Spinal cord (tissue), 10 donors: ENCODE data around the gene FAM107B. TPM values are rescaled to one million over a fixed set of nuclear protein-coding genes. Genes with fewer than 3 reads are reported as not detected.
A peak's percentile ranks its signal among the peaks of the same experiment; 100 is the strongest.

ENCODE experiments used
- DNase-seq, 6 donors: peaks; one replicate each; pipeline versions ENCODE4 v3.0.0 to v3.0.0-alpha.2; 2013 to 2015; ENCODE audit warnings: low spot score in 6 of 6, low read depth in 4 of 6
- H3K27ac ChIP-seq: one replicate; pipeline ENCODE4 v1.5.1; 2013; ENCODE audit warnings: low read depth, low read length, control low read depth
- H3K27me3 ChIP-seq: one replicate; pipeline ENCODE4 v1.6.1; 2013; ENCODE audit warnings: low read length; ENCODE audit not compliant: control insufficient read depth, insufficient read depth
- H3K36me3 ChIP-seq: one replicate; pipeline ENCODE4 v1.6.1; 2013; ENCODE audit warnings: low read length; ENCODE audit not compliant: control insufficient read depth, insufficient read depth
- H3K4me1 ChIP-seq: one replicate; pipeline ENCODE4 v1.6.1; 2013; ENCODE audit warnings: low read length; ENCODE audit not compliant: control insufficient read depth, insufficient read depth
- H3K4me3 ChIP-seq: one replicate; pipeline ENCODE4 v1.5.1; 2013; ENCODE audit warnings: low read depth, low read length, control low read depth
- H3K9me3 ChIP-seq: one replicate; pipeline ENCODE4 v1.6.1; 2013; ENCODE audit warnings: low read length; ENCODE audit not compliant: control insufficient read depth, insufficient read depth
- WGBS: methylation state at CpG from one replicate; pipeline ENCODE4 v1.1.5; 2013; ENCODE audit warnings: missing lambda C conversion rate; ENCODE audit not compliant: insufficient coverage; 5-methylcytosine and 5-hydroxymethylcytosine counted together
- polyA plus RNA-seq, 2 donors: library from polyadenylated mRNA; unstranded; fragments of 120-200 nt; gene quantifications; one replicate each; pipeline ENCODE4 v1.2.1, GENCODE V29; 2013; ENCODE audit not compliant: insufficient read length in 2 of 2
- small RNA-seq: library from RNA; depleted of rRNA; stranded (forward); fragments of <200 nt; gene quantifications from one replicate; pipeline ENCODE3, GENCODE V24; 2014; ENCODE audit warnings: low replicate concordance
- total RNA-seq, 2 donors: library from RNA; depleted of rRNA in 1 of 2; stranded (reverse); fragments of 120-200 nt in 1 of 2; fragments of >200 nt in 1 of 2; gene quantifications; one replicate each; pipeline versions ENCODE4 v1.2.3 to v1.2.4, GENCODE V29; 2013 to 2014
- donor health status: healthy.

Gene FAM107B
- total and polyA plus RNA-seq, 4 donors, result 36.4 to 56.9 (median 47.1) TPM

DNA sequence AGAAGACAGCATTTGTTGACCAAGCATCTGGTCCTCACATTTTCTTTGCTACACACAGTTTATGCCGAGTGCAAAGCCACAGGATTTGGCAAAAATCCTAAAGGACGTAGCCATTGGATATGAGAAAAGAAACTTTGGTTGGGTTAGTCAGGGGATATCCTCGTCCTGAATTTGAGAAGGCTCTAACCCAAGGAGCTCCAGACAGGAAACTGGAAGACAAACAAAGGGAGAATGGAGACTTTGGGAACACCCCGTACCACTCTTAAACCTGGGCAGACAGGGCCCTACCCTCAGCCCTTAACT is 297.3 kb downstream of the FAM107B start:
- no peak overlapping the region for H3K4me3 ChIP-seq
- no peaks in the 10 kb centered on the region for H3K9me3 ChIP-seq
- DNase-seq, result peak in 1 of 6 donors; percentile 56
- H3K27me3 ChIP-seq, result peaks cover 2% of the 10 kb centered on the region
- no peak overlapping the region for H3K27ac ChIP-seq
- WGBS, result 89% methylated on average over 2 of the region's 4 CpGs
- H3K4me1 ChIP-seq, result peaks cover 9% of the 10 kb centered on the region
- no peaks in the 10 kb centered on the region for H3K36me3 ChIP-seq

DNA sequence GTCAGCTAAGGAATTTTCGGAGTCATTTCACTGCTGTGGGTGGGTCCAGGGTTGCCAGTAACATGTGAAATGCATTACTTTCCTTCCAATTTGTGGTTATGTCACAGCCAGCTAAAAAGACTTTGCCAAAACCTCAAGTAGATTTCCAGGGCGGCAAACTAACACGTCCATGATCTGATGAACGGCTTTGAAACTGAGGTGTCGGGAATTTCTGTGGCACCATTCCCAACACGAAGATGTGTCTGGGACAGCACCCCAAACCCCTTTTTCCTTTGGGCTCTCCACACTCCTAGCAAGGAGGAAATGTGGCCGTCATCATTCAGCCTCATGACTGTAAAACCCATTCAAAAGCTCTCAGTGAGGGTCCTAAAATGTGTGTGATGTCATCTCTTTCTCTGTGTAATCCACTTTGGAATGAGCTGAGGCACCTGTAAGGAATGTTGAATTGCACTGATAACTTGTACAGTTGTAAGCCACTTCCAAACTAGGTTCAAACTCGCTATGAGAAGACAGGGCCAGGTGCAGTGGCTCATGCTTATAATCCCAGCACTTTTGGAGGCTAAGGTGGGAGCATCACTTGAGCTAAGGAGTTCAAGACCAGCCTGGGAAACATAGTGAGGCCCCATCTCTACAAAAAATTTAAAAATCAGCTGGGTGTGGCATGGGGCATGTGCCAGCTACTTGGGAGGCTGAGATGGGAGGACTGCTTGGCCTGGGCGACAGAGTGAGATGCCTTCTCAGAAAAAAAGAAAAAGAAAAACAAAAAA is 297.9 kb downstream of the FAM107B start:
- Histone ChIP-seq H3K36me3 (no peaks in the 10 kb centered on the region), H3K27me3 (peaks cover 2% of the 10 kb centered on the region), H3K4me1 (peaks cover 9% of the 10 kb centered on the region), H3K9me3 (no peaks in the 10 kb centered on the region), H3K4me3 (no peak overlapping the region), H3K27ac (no peak overlapping the region)
- peak in 1 of 6 donors; percentile 43 for DNase-seq
- WGBS, result 92% methylated on average over 6 of the region's 9 CpGs

DNA sequence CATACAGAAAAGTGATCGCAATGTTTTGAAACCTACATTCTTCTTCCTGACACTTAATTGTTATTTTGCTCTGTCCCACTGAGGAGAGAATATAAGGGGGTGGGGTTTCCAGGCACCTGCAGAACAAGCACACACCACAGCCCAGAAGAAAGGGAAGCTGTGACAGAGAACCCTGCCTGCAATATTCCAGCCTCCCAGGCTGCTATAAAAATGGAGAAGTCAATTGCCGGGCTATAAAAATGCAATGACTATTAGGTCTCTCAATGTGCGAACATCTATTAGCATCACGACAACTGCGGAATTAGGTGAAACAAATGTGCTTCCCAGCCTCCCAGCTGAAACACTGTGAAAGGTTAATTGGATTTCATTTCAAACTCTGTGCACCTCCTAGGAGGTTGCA is 298.7 kb downstream of the FAM107B start:
- Histone ChIP-seq H3K27ac (no peak overlapping the region), H3K9me3 (no peaks in the 10 kb centered on the region), H3K4me1 (peaks cover 9% of the 10 kb centered on the region), H3K27me3 (peaks cover 2% of the 10 kb centered on the region), H3K36me3 (no peaks in the 10 kb centered on the region), H3K4me3 (no peak overlapping the region)
- peak in 1 of 6 donors; percentile 78 for DNase-seq
- WGBS, result 52% methylated on average over 4 of the region's 5 CpGs

DNA sequence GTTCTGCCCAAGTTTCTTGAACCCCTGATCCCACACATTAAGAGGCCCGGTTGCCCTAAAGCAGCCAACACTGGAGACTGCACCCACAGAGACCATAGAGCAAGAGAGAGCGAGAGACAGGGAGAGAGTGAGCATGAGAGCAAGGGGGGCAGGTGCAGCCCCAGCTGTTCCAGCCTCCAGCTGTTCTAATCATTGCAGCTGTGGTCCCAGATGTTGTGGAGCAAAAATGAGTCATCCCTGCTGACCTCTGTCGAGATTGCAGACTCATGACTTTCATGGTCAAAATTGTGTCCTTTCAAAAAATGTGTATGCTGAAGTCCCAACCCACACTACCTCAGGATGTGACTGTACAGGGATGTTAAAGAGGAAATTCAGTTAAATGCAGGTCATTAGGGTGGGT is 300.0 kb downstream of the FAM107B start:
- Histone ChIP-seq H3K27me3 (peaks cover 2% of the 10 kb centered on the region), H3K4me3 (no peak overlapping the region), H3K27ac (no peak overlapping the region), H3K9me3 (no peaks in the 10 kb centered on the region), H3K36me3 (no peaks in the 10 kb centered on the region), H3K4me1 (peaks cover 9% of the 10 kb centered on the region)
- 90% methylated on average over 2 of the region's 3 CpGs for WGBS
- no peak for DNase-seq

DNA sequence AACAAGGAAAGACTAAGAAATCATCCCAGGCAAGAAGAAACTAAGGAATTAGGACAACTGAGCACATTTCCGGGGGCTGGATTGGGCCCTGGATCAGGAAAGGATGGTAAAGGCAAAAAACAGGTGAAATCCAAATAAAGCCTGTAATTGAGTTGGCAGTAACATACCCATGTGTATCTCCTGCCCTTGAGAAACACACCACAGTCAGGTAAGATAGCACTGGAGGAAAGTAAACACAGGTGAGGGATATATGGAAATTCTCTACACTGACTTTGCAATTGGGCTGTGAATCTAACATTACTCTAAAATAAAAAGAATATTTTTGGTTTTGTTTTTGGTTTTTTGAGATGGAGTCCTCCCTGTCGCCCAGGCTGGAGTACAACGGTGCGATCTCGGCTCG is 303.8 kb downstream of the FAM107B start:
- no peak overlapping the region for H3K27ac ChIP-seq
- no peaks in the 10 kb centered on the region for H3K27me3 ChIP-seq
- no CpG with 5 or more reads among the region's 6 CpGs for WGBS
- H3K36me3 ChIP-seq, result no peaks in the 10 kb centered on the region
- no peaks in the 10 kb centered on the region for H3K9me3 ChIP-seq
- H3K4me3 ChIP-seq, result no peak overlapping the region
- DNase-seq, result no peak
- H3K4me1 ChIP-seq, result no peaks in the 10 kb centered on the region

DNA sequence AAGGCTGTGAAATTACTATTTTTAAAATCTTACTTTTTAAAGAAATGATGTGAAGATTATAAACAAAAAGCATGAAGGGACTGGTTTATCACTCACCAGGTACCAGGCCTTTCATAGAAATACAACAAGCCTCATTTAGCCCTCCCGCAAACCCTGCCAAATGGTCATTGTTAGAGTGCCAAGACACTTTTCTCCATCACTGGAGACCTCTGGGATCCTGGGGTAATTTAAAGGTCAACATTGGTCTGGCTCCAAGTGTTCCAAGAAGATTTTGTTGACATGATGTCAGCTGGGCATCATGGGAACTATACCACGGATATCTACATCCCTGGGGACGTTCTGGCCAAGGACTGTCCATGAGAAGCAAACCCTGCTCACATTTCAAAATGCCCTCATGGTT is 306.0 kb downstream of the FAM107B start:
- DNase-seq, result no peak
- no peaks in the 10 kb centered on the region for H3K27me3 ChIP-seq
- no peak overlapping the region for H3K4me3 ChIP-seq
- H3K36me3 ChIP-seq, result no peaks in the 10 kb centered on the region
- no peaks in the 10 kb centered on the region for H3K4me1 ChIP-seq
- no peak overlapping the region for H3K27ac ChIP-seq
- WGBS, result no CpG with 5 or more reads among the region's 3 CpGs
- no peaks in the 10 kb centered on the region for H3K9me3 ChIP-seq

Small RNAs within 50 kb of the gene (small RNA-seq; reads per million reads assigned to genes)
- 0.06 reads per million for gene RNA5SP302

Other genes with a start within 250 kb of the FAM107B start
- gene CDNF, start 63.1 kb upstream of the FAM107B start, total RNA-seq, result 1 to 10 TPM in 1 of 2 donors, under 1 TPM in 1; 0.50 to 2.9 TPM
- gene CDNF, start 63.1 kb upstream of the FAM107B start, polyA plus RNA-seq, result 1 to 10 TPM; 1.5 to 1.8 TPM
- gene HSPA14, start 63.4 kb upstream of the FAM107B start, total RNA-seq, result 10 to 100 TPM; 16.1 to 16.9 TPM
- 10 to 100 TPM; 14.8 to 17.7 TPM for gene HSPA14, start 63.4 kb upstream of the FAM107B start, polyA plus RNA-seq
- 10 to 100 TPM; 18.2 to 27.7 TPM for gene MSANTD7, start 63.4 kb upstream of the FAM107B start, total RNA-seq
- gene MSANTD7, start 63.4 kb upstream of the FAM107B start, polyA plus RNA-seq, result 10 to 100 TPM; 16.1 to 17.7 TPM
- 10 to 100 TPM; 16.5 to 19.4 TPM for gene SUV39H2, start 104.0 kb upstream of the FAM107B start, total RNA-seq
- 10 to 100 TPM; 14.4 to 15.1 TPM for gene SUV39H2, start 104.0 kb upstream of the FAM107B start, polyA plus RNA-seq
- 10 to 100 TPM; 13.4 to 14.2 TPM for gene DCLRE1C, start 179.2 kb upstream of the FAM107B start, total RNA-seq
- gene DCLRE1C, start 179.2 kb upstream of the FAM107B start, polyA plus RNA-seq, result 10 to 100 TPM in 1 of 2 donors, 1 to 10 TPM in 1; 10.0 to 13.1 TPM
- 1 to 10 TPM in 1 of 2 donors, not detected in 1; 1.2 TPM for gene MEIG1, start 184.5 kb upstream of the FAM107B start, total RNA-seq
- 1 to 10 TPM; 1.9 to 2.6 TPM for gene MEIG1, start 184.5 kb upstream of the FAM107B start, polyA plus RNA-seq